ENCODE results near the gene LRMDA.

DNA sequence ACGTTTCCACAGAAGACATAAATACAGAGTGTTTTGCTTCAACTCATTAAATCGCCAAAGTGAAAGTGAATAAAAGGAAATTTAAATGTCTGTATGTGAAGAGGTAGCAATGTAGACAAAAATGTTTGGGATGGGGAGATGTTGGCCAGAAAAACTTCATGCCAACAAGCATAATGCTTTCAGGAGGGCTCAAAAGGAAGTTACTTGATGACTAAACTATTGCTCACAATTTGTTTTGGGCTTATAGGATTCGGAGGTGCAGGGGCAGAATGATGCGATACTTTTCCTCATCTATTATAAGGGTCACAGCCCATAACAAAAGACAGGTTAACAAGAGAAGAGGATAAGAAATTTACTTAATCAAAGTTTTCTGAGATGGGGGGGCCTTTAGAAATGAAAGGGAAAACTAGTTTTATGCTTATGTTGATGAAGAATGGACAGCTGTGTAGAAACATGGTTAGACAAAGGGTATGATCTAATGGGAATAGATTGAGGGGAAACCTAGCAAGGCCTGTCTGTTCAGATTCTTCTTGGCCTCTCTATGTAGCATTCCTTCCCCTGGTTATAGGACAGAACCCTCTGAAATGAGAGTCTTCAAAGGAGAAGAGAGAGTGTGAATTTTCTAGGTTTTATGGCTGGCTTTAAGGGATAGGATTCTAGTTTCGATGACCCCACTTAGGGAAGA, 898.6 kb downstream of the LRMDA start:
- TF ChIP-seq, protein P1, sequence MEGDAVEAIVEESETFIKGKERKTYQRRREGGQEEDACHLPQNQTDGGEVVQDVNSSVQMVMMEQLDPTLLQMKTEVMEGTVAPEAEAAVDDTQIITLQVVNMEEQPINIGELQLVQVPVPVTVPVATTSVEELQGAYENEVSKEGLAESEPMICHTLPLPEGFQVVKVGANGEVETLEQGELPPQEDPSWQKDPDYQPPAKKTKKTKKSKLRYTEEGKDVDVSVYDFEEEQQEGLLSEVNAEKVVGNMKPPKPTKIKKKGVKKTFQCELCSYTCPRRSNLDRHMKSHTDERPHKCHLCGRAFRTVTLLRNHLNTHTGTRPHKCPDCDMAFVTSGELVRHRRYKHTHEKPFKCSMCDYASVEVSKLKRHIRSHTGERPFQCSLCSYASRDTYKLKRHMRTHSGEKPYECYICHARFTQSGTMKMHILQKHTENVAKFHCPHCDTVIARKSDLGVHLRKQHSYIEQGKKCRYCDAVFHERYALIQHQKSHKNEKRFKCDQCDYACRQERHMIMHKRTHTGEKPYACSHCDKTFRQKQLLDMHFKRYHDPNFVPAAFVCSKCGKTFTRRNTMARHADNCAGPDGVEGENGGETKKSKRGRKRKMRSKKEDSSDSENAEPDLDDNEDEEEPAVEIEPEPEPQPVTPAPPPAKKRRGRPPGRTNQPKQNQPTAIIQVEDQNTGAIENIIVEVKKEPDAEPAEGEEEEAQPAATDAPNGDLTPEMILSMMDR (IDR thresholded peaks at IDR 0.05): no peak
- TF ChIP-seq POLR2A (IDR thresholded peaks at IDR 0.05): no peak
